Ishikawa (cell line): ENCODE results near the gene FAM151B.

ENCODE experiments used
- CEBPB ChIP-seq: IDR thresholded peaks from 2 replicates; pipeline ENCODE4 v1.6.1; 2012
- CREB1 ChIP-seq: IDR thresholded peaks from 2 replicates; pipeline ENCODE4 v1.6.1; 2012; ENCODE audit warnings: low read depth
- EGR1 ChIP-seq: IDR thresholded peaks from 2 replicates; pipeline ENCODE4 v1.6.1; 2012
- EP300 ChIP-seq: IDR thresholded peaks from 2 replicates; pipeline ENCODE4 v1.6.1; 2012; ENCODE audit warnings: borderline replicate concordance
- FOXM1 ChIP-seq: IDR thresholded peaks from 2 replicates; pipeline ENCODE4 v1.6.1; 2012; ENCODE audit warnings: low read depth, borderline replicate concordance
- NFIC ChIP-seq: IDR thresholded peaks from 2 replicates; pipeline ENCODE4 v1.6.1; 2012
- RAD21 ChIP-seq: IDR thresholded peaks from 2 replicates; pipeline ENCODE4 v1.6.1; 2012; ENCODE audit warnings: low read depth
- TAF1 ChIP-seq: IDR thresholded peaks from 2 replicates; pipeline ENCODE4 v1.6.1; 2012; ENCODE audit warnings: low read depth, mild to moderate bottlenecking
- TCF12 ChIP-seq: IDR thresholded peaks from 2 replicates; pipeline ENCODE4 v1.6.1; 2012; ENCODE audit warnings: low read depth
- TEAD4 ChIP-seq: IDR thresholded peaks from 2 replicates; pipeline ENCODE4 v1.6.1; 2012
- YY1 ChIP-seq: IDR thresholded peaks from 2 replicates; pipeline ENCODE4 v1.6.1; 2012; ENCODE audit warnings: low read depth
- ZBTB7A ChIP-seq: IDR thresholded peaks from 2 replicates; pipeline ENCODE4 v1.6.1; 2012; ENCODE audit warnings: low read depth
- TF ChIP-seq, protein P1 (sequence below): IDR thresholded peaks from 2 replicates; pipeline ENCODE4 v1.6.1; 2012
- TF ChIP-seq, protein P2 (sequence below): IDR thresholded peaks from 2 replicates; pipeline ENCODE4 v1.6.1; 2012; ENCODE audit warnings: low read depth, mild to moderate bottlenecking
- TF ChIP-seq, protein P3 (sequence below): IDR thresholded peaks from 2 replicates; pipeline ENCODE4 v1.6.1; 2012

The FAM151B gene

DNA sequence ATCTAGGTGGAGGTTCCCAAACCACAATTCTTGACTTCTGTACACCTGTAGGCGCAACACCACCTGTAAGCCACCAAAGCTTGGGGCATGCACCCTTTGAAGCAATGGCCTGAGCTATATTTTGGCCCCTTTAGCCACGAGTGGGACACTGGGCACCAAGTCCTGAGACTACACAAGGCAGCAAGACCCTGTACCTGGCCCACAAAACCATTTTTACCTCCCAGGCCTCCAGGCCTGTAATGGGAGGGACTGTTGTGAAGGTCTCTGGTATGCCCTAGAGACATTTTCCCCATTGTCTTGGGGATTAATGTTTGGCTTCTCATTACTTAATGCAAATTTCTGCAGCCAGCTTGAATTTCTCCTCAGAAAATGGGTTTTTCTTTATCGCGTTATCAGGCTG is 24.6 kb upstream of the FAM151B start:
- TF ChIP-seq TEAD4 (no peak), ZBTB7A (no peak), EGR1 (no peak), CEBPB (no peak), FOXM1 (no peak), EP300 (no peak), NFIC (no peak), CREB1 (no peak), YY1 (no peak), RAD21 (no peak), TAF1 (no peak), TCF12 (no peak)
- TF ChIP-seq, protein P1, sequence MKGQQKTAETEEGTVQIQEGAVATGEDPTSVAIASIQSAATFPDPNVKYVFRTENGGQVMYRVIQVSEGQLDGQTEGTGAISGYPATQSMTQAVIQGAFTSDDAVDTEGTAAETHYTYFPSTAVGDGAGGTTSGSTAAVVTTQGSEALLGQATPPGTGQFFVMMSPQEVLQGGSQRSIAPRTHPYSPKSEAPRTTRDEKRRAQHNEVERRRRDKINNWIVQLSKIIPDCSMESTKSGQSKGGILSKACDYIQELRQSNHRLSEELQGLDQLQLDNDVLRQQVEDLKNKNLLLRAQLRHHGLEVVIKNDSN: no peak
- TF ChIP-seq, protein P2, sequence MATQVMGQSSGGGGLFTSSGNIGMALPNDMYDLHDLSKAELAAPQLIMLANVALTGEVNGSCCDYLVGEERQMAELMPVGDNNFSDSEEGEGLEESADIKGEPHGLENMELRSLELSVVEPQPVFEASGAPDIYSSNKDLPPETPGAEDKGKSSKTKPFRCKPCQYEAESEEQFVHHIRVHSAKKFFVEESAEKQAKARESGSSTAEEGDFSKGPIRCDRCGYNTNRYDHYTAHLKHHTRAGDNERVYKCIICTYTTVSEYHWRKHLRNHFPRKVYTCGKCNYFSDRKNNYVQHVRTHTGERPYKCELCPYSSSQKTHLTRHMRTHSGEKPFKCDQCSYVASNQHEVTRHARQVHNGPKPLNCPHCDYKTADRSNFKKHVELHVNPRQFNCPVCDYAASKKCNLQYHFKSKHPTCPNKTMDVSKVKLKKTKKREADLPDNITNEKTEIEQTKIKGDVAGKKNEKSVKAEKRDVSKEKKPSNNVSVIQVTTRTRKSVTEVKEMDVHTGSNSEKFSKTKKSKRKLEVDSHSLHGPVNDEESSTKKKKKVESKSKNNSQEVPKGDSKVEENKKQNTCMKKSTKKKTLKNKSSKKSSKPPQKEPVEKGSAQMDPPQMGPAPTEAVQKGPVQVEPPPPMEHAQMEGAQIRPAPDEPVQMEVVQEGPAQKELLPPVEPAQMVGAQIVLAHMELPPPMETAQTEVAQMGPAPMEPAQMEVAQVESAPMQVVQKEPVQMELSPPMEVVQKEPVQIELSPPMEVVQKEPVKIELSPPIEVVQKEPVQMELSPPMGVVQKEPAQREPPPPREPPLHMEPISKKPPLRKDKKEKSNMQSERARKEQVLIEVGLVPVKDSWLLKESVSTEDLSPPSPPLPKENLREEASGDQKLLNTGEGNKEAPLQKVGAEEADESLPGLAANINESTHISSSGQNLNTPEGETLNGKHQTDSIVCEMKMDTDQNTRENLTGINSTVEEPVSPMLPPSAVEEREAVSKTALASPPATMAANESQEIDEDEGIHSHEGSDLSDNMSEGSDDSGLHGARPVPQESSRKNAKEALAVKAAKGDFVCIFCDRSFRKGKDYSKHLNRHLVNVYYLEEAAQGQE: no peak
- TF ChIP-seq, protein P3, sequence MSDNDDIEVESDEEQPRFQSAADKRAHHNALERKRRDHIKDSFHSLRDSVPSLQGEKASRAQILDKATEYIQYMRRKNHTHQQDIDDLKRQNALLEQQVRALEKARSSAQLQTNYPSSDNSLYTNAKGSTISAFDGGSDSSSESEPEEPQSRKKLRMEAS: no peak

DNA sequence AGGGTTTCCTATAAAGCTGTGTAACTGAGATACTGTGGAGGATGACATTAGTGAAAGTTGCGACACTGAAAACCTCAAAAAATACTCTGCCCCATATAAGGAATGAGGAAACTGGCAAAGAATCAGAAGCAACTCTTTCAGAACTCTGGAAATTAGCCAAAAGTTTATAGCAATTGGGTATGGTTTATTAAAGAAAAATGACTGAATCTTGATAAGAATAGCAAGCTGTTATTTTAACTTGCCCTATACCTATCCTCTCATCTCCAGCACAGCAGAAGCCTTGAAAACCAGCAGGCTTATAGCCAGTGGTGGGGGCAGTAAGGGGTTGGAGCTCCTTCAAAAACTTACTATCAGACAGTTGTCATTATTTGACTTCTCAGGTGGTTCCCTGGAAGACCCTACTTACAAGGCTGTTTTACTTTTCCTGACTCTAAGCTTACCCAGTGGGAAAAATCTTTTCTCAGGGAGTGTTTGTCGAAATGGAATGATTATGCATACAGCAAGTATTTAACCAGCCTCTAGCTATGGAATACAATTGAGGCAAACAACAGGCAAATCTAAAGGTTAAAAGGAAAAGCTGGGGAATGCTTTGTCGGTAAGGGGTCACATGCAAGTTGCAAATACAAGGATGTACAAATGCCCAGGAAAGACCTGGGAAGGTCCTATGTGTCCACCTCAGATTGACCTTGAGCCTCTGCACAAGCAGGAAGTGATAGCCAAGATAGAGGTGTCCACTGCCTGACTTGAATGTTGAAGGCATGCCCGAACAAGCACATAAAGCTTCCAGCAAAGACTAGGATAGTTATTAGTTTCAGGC is 21.0 kb upstream of the FAM151B start:
- peak; percentile 29; the same call in 1 of the 2 replicates for TF ChIP-seq NFIC
- no peak for TF ChIP-seq TEAD4
- TF ChIP-seq TAF1: no peak

DNA sequence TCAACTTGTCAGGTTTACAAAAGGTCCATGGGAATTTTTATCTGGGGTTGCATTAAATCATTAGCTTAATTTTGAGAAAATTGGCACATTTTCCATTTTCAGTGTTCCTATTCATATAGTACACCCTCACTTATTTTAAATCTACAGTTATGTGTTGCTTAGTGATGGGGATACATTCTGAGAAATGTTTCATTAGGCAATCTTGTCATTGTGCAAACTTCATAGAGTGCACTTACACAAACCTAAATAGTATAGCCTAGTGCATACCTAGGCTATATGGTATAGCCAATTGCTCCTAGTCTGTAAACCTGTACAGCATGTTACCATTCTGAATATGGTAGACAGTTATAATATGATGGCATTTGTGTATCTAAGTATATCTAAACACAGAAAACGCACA is 19.8 kb upstream of the FAM151B start:
- TF ChIP-seq FOXM1 (no peak), EGR1 (no peak), CREB1 (no peak)

DNA sequence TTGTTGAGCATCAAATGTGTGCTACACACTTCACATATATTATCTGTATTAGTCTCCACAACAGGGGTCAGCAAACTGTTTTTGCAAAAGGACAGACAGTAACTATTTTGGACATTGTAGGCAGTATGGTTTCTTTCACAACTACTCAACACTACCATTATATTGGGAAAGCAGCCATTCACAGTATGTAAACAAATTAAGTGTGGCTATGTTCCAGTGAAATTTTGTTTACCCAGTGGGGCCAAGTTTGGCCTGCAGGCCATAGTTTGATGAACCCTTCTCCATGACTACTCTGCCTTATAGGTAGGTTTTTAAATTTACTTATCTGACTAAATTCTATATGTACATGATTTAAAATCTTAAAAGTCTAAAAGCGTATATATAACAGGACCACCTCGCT is 13.0 kb upstream of the FAM151B start:
- no peak for TF ChIP-seq CREB1
- no peak for TF ChIP-seq CEBPB
- TF ChIP-seq TCF12: no peak
- TF ChIP-seq, protein P3: no peak
- no peak for TF ChIP-seq TEAD4

DNA sequence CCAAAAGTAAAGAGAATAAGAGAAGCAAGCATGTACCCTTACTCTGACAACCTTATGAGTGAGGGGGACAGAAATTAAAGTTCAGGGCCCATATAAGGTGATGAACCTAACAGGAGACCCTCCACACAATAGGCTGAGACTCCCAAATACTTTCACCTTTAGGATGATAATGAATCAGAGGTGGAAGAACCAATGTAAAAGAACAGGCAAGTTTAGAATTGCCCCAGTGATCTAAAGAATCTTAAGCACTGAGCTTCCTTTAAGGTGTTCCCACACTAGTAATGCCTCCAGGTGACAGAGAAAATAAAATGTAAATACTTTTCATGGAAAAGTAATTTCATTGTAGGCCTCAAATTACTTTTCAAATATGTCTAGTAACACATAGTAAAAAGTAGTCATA is 8.2 kb upstream of the FAM151B start:
- no peak for TF ChIP-seq TAF1
- TF ChIP-seq, protein P1: no peak
- TF ChIP-seq, protein P3: no peak

DNA sequence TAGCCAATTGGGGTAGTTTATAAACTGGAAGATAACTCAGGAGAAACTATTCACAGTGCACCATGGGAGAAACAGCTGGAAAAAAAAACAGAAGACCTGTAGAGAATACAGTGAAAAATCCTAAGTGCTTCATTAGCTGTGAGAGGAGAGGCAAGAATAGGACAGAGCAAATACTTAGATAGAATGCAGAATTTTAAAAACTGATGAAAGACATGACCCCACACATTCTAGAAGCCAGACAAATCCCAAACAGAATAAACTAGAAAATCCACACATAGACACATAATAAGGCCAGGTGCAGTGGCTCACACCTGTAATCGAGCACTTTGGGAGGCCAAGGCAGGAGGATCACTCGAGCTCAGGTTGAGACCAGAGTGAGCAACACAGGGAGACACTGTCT is 7.5 kb upstream of the FAM151B start:
- TF ChIP-seq RAD21: no peak
- TF ChIP-seq CEBPB: no peak
- no peak for TF ChIP-seq FOXM1
- TF ChIP-seq CREB1: no peak
- TF ChIP-seq TEAD4: no peak
- no peak for TF ChIP-seq EP300
- TF ChIP-seq TCF12: no peak
- TF ChIP-seq, protein P3: no peak
- no peak for TF ChIP-seq EGR1
- TF ChIP-seq, protein P2: no peak
- TF ChIP-seq NFIC: no peak
- TF ChIP-seq TAF1: no peak
- TF ChIP-seq, protein P1: no peak
- TF ChIP-seq YY1: no peak
- no peak for TF ChIP-seq ZBTB7A
